NCI-H2107 treated with DMSO at 0.1 percent for 48 hours (cell line): ENCODE data around the gene CSTB.
"Not testable (repeated sequence)": the region's sequence is repeated elsewhere in the genome, so short reads cannot be mapped to it uniquely, and the experiment has no call there.

Experiments used
- DNase-seq: peaks from one replicate; lab custom pipeline; 2025; ENCODE audit not compliant: unreplicated experiment; lab: John Stamatoyannopoulos, UW

The CSTB gene, protein sequence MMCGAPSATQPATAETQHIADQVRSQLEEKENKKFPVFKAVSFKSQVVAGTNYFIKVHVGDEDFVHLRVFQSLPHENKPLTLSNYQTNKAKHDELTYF

DNA sequence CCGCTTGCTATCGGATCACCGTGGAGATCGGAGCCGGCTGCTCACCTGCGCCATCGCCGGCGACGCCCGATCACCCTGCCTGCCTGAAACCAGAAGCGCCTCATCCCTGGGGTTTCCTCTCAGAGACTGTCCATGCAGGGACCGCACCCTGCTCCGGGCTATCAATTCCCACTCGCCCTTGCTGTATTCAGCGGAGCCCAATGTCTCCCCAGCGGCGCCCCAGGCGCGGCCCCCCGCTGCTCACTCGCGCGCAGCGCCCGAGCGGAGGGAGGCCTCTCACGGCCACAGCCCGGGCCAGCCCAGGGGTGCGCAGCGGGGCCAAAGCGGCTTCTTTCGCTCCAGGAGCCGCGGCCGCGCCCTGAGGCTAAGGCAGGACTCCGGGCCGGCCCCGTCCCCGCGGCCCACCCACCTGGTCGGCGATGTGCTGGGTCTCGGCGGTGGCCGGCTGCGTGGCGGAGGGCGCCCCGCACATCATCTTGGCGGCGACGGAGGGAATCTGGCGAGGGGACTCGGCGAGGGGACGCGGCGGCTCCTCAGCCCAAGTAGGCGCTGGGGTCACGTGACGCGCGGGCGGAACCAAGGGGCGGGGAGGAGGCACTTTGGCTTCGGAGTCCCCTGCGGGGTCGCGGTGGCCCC lies at the start of gene CSTB:
Gene CSTB, minus strand, starts transcription at position 514 of the 636 bp plus-strand sequence. Its CDS starts 39 bp downstream, at position 475.
- DNase-seq = peak; percentile 55

DNA sequence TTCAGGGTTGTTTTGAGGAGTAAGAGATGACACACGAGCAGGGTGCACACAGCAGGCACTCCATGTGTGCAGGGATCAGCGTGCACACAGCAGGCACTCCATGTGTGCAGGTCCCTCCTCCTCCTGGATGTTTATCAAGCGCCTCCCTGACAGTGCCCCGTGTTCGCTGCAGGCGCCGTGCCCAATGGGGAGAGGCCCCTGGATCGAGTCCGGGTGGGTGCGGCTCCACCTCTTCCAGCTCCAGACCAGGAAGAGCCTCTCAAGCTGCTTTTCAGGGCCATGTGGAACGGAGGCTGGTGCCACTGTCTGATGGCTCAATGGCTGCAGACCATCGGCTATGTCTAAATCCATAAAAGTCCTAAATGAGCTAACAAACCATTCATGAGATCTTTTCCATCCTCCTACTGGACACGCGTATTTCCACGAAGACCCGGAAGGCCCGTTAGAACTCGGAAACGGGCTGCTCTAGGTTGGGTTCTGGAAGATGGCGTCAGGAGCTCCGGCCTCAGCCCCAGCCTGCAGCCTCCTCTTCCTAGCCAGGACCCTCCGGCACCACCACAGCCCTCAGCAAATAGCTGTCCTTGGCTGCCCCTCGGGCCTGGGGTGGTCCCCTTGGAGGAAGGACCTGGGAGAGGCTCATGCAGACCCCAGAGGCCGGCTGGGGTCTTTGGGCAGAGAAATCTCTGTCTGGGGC lies 49.3 kb upstream of the CSTB start:
- DNase-seq = no peak

DNA sequence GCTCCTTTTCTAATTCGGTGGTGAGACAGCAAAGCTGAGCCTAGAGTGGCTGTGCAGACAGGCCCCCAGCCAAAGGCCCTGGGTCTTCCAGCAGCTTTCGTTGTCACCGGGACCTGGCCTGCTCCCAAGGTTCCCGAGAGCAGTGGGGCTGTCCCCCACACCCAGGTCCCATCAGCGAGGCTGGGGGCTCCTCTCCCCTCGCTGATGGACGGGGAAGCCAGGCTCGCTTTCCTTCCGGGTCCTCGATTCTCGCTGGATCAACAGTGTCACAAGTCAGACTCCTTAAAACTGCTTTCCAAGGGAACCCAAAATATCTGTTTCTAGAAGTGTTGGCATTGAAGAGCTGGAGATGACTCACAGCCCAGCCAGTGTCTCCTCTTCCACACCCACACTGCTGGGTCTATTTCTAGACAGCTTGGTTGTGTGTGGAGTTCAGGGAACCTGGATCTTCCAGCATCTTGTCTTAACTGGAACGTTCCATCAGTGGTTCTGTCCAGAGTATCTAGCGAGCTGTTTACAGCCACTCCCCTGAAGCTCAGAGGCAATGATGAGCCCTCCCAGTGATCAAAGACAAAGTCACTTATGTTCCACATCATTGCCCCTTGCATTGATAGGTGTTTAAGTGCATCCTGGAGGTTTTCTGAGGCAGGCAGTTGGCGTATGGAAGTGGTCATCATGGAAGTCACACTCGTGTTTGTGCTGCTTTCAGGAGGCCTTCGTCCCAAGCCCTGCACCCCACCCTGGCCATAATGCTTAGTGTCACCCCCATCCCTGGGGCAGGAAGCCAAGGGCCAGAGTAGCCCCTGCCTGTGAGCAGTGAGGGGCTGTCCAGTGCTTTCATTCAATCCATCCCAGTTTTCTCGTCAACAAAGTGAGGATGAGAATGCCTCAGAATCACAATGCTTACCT lies 48.5 kb upstream of the CSTB start:
- DNase-seq = no peak

DNA sequence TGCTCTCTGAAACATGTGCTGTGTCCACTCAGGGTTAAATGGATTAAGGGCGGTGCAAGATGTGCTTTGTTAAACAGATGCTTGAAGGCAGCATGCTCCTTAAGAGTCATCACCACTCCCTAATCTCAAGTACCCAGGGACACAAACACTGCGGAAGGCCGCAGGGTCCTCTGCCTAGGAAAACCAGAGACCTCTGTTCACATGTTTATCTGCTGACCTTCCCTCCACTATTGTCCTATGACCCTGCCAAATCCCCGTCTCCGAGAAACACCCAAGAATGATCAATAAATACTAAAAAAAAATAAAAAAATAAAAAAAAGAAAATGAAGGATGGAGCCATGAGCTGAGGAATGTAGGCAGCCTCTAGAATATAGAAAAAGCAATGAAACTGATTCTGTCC lies 46.6 kb upstream of the CSTB start:
- DNase-seq = not testable (repeated sequence)

DNA sequence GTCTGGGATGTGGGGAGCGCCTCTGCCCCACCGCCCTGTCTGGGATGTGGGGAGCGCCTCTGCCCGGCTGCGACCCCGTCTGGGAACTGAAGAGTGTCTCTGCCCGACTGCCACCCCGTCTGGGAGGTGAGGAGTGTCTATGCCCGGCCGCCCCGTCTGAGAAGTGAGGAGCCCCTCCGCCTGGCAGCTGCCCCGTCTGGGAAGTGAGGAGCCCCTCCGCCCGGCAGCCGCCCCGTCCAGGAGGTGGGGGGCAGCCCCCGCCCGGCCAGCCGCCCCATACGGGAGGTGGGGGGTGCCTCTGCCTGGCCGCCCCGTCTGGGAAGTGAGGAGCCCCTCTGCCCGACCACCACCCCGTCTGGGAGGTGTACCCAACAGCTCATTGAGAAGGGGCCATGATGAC lies 46.1 kb upstream of the CSTB start:
- not testable (repeated sequence) for DNase-seq

DNA sequence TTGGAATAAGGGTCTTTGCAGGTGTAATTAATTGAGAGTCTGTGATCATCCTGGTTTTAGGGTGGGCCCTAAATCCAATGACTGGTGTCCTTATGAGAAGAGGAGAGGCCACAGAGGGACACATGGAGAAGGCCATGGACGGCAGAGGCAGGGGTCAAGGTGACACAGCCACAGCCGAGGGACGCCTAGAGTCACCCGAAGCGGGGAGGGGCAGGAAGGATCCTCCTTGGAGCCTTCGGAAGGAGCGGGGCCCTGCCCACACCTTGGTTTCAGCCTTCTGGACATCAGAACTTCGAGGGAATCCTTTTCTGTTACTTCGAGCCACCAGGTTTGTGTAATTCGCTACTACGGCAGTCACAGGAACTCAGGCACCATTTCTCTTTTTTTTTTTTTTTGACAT lies 44.4 kb upstream of the CSTB start:
- no peak for DNase-seq

DNA sequence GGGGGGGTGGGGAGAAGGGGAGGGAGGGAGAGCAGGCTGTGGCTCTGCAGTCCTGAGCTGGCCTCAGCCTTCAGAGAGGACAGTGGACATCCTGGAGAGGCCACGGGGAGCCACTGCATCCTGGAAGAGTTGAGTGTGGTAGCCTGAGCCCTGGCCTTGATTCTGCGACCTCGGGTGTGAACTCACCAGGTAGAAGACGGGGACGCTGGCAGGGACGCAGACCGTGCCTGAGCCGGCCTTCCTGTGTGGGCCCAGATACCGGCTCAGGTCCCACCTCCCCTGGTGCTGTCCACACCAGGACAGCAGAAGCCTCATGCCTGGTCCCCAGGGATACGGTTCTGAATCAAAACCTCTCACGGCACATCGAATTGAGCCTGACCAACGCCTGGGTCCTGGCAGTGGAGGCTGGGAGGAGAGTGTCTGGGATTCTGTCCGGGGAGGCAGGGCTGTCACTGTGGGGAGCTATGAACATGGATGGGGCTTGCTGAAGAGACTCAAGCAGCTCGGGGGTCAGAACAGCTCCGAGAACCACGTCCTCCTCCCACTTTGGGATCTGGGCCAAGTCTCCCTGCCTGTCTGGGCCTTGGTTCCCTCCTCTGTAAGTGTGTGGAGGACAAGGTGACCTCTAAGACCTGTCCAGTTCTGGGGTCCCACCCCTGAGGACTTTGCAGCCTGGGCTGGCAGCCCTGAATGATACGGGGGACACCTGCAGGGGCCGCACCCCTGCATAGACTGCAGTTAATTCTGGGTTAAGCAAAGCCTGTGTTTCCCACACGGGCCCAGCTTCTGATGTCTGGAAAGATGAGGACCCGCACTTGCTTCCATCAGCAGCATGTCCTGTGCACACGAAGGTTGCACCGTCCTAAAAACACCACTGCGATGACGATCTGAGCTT lies 43.6 kb upstream of the CSTB start:
- no peak for DNase-seq

DNA sequence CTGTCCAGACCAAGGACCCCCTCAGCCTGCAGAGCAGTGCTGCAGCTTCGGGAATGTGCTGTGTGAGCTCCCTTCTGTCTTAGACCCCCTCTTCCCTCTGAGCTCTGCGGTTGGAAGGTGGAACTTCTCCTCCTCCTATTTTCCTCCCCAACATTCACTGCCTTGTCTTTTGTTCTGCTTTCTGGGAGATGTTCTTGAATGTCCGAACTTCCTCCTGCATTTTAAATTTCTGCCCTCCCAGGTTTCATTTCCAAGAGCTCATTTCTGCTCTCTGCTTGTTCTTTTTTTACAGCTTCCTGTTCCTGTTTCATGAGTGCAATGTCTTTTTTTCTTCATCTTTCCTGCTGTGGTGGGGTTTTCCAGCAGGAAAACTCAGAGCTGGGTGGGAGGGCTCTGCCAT lies 42.6 kb upstream of the CSTB start:
- DNase-seq = no peak

DNA sequence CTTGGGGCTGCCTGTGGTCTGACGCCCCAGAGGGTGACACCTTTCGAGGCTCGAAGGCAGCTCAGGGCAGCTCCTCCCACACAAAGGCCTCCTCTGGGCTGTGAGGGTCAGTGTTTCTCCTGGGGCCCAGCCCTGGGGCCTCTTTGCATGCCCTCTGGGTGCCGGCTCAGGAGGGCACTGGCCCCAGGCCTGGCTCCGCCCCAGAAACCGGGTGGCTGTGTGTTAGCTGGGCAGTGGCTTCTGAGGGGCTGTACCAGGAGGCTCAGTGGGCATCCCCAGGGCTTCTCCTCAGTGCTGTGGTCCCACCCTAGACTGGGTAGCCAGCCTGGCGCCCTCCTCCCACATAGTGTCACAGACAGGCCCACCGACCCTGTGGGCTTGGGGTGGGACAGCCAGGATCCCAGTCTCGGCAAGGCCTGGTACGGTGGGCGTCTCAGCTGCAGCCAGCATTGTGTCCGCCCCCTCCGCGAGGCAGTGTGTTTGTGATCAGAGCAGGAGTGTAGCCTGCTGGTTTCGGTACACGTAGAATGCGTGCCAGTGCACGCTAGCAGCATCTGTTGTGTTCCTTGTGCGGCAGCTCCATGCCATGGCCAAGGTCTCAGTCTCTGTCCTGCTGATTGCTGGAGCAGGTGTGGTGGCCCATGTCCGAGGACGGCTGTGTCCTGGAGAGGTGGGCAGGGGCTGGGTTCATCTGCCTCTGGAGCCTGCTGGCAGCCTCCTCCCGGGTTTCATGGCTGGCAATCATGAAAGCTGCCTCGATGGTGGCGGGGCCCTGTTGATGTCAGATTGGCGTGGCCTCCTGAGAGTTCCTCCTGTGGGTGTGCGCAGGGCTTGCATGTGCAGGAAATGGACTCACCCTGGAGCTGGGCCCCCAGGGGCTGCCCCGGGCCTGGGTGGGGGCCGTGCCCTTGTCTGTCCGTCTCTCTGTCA lies 41.3 kb upstream of the CSTB start:
- no peak for DNase-seq

DNA sequence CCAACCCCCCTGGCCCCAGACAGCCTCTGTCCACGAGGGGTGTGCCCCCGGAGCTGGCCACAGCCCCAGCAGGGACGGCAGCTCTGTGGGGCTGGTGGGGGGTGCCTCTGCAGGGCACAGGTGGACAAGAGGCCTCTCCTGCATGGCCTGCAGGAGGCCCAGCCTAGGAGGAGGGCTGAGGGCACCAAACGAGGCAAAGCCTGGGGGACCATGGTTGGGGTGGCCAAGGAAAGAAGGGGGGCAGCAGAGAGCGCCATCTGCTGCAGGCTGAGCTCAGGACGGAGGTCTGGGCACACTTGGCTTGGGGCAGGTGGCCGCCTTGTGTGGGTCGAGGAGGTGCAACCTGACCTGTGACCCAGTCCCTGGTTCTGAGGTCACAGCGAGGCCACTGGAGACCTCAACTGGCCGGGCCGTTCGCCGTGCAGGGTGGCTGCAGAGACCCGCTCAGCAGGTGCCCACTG lies 40.5 kb upstream of the CSTB start:
- no peak for DNase-seq

DNA sequence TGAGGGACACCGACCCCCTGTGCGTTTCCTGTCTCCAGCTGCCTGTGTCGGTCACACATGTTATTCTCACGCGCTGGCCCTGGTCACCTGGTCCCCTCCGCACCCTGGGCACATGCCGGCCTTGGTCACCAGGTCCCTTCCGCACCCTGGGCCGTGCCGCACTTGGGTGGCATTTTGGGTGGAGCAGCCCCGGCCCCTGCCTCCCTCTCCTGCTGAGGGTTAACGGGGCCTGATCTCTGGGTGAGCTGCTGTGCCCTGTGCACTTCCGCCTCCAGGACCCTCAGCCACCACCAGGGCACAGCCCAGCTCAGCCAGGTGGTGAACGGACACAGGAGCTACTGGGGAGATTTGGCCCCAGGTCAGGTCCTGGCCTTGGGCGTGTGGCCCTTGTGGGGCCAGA lies 39.9 kb upstream of the CSTB start:
- DNase-seq = no peak

DNA sequence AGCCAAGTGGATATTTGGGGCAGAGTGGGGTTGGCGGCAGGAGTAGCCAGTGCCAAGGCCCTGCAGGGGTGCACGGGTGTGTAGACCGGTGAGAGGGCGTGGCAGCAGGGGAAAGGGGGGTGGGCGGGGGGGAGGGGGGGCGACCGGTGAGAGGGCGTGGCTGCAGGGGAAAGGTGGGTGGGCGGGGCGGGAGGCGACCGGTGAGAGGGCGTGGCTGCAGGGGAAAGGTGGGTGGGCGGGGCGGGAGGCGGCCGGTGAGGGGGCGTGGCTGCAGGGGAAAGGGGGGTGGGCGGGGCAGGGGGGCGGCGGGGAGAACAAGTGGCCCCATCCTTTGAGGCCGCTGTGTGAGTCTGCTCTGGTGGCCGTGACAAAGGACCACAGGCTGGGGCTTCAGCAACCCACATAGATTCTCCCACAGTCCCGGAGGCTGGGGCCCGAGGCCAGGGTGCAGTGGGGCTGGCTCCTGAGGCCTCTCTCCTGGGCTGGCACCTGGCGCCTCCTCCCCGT lies 39.1 kb upstream of the CSTB start:
- no peak for DNase-seq

DNA sequence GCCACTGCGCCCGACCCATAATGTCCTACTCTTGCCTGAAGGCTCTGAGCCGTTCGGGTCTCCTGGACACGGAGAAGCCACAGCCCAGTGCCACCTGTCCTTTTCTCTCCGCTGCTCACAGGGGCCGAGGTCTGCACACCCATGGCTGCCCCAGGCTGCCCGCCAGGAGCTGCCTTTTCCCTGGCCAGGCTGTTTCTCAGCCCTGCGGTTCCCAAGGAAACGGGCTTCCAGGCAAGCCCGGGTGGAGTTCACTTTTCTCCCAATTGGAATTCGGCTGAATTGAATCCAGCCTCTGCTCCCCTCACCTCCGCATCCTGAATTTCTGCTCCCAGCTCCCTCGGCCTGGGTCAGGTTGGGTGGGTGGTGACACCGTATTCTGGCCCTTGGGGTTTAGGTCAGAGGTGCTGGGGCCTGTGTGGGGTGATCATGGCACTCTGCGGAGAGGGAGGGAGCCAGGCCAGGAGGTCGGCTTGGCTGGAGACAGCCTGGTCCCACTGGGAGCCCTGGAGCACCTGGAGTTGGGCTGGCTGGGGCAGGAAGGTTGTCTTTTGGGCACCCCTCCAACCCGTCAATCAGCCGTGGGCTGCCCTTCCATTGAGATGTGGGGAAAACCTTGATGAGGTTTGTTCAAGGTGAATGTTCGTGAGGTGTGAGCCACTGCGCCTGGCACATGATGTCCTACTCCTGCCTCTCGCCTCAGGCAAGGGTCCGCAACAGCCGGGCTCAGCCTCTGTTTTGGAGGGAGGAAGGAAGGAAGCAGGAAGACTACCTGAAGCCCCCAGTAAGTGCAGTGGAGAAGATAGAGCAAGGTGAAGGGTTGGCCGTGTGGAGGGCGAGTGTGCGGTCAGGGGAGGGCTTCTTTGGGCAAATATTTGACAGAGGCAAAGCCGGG lies 38.4 kb upstream of the CSTB start:
- DNase-seq = no peak

DNA sequence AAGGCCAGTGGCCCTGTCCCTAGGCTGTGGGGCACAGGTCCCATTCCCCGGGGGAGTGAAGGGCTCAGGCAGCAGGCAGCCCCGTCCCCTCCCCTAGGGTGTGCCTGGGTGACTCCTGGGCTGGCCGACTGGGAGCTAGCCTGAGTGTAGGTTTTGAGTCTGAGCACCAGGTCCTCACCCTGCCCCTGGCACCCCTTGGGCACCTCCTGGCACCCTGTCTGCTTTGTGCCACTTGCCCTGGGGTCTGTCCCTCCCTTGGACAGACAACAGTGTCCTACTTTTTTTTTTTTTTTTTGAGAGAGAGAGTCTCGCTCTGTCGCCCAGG lies 37.5 kb upstream of the CSTB start:
- no peak for DNase-seq

DNA sequence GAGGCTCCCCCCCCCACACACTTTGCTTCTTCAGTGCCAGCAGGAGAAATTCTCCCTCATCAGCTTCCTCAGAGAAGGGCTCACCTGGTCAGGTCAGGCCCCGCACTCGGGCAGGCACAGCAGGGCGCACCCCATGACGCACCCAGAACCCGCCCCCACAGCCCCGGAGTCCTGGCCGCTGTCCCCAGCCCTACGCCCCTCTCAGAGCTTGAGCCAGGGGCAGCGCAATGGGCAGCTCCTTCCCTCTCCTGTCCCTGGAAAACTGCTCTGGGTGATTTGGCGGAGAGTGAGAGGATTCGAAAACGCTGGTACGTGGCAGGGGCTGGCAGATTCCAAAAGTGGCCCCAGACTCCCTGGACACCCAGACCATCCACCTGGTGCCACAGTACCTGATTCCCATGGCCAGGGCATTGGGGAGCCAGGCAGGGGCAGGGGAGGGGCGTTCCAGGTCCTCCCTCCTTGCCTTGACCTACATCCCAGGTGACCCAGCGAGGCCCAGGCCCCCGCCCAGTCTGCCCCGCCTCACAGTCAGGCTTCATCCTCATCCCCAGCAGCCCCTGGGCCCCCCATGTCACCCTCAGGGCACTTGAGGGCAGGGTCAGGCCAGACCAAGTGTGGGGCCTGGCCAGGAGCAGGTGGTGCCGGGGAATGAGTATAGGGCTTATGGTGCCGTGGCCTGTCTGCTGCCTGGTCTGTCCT lies 37.0 kb upstream of the CSTB start:
- no peak for DNase-seq

DNA sequence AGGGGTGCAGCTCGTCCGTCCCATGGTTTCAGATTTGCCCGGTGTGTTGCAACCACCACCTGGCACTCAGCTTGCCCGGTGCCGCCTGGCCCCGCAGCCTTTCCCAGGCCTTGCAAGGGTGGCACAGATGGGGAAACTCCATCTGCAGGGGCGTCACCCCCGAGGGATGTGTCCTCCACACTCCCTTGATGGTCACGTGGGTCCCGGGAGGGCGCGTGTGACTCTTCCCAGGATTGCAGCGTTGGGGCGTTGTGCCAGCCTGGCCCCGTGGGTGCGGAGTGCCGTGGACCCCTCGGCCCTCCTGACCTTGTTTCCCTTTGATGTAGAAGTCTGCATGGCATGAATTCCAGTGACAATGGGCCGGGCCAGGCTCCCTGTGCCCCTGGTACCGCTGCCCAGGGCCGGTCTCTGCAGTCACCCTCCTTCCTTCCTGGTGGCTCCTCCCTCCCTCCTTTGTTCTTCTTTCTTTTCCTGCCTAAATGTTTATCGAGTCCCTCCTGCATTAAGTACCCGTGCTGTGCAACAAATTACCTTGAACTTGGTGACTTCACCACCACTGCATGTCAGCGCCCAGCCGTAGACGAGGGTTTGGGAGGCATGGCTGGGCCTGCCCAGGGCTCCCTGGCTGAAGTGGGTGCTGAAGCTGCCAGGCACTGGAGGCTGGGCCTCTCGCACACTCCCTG lies 36.2 kb upstream of the CSTB start:
- peak; percentile 88 for DNase-seq
